LNCaP clone FGC (cell line): ENCODE data around the gene SPATA2L.

Source experiments
- DNase-seq: peaks from one replicate; pipeline ENCODE4 v3.0.0-alpha.2; 2011; ENCODE audit warnings: low read depth
- H3K4me3 ChIP-seq: 2 replicates; pipeline ENCODE4 v1.5.1; 2011; ENCODE audit warnings: mild to moderate bottlenecking, low read depth, low read length, control low read depth
- CTCF ChIP-seq: IDR thresholded peaks from 2 replicates; pipeline ENCODE4 v1.5.1; 2012; ENCODE audit warnings: mild to moderate bottlenecking; ENCODE audit not compliant: control insufficient read depth, insufficient read depth; ENCODE audit errors: extremely low read depth

SPATA2L gene

GRCh38 chr16:89736554-89736953 is 35.0 kb upstream of the SPATA2L start:
- H3K4me3 ChIP-seq: no peak overlapping the region
- DNase-seq: no peak
- TF ChIP-seq CTCF: no peak

- no peak for DNase-seq
- H3K4me3 ChIP-seq: no peak overlapping the region
- TF ChIP-seq CTCF: no peak
These were observed 32.3 kb upstream of the SPATA2L start for GRCh38 chr16:89733792-89734191.

- no peak for DNase-seq
These were observed 31.8 kb upstream of the SPATA2L start for GRCh38 chr16:89733322-89733721.

GRCh38 chr16:89732918-89733242 is 31.4 kb upstream of the SPATA2L start:
- no peak overlapping the region for H3K4me3 ChIP-seq
- no peak for DNase-seq
- TF ChIP-seq CTCF: no peak

More at GRCh38 chr16:89733322-89733721, 31.8 kb upstream of the SPATA2L start:
- no peak for TF ChIP-seq CTCF
- H3K4me3 ChIP-seq: no peak overlapping the region

GRCh38 chr16:89732142-89732917 is 30.8 kb upstream of the SPATA2L start:
- no peak overlapping the region for H3K4me3 ChIP-seq
- no peak for TF ChIP-seq CTCF
- no peak for DNase-seq

GRCh38 chr16:89730610-89731234 is 29.2 kb upstream of the SPATA2L start:
- H3K4me3 ChIP-seq: no peak overlapping the region
- no peak for TF ChIP-seq CTCF
- no peak for DNase-seq

GRCh38 chr16:89729863-89730593 is 28.5 kb upstream of the SPATA2L start:
- DNase-seq: no peak
- H3K4me3 ChIP-seq: no peak overlapping the region
- no peak for TF ChIP-seq CTCF
